Measurements from ENCODE around the gene SNX27.
"Not testable (repeated sequence)": the region's sequence is repeated elsewhere in the genome, so short reads cannot be mapped to it uniquely, and the experiment has no call there.

SNX27 gene

GRCh38 chr1:151606384-151606783, 5.5 kb upstream of the SNX27 start:
- DNase-seq = no peak

GRCh38 chr1:151606857-151607256, 5.0 kb upstream of the SNX27 start:
- no peak for DNase-seq

GRCh38 chr1:151610142-151610541, 1.7 kb upstream of the SNX27 start:
- no peak for DNase-seq

- DNase-seq = no peak
Measured at GRCh38 chr1:151611288-151611790, 511 bp upstream of the SNX27 start.

- DNase-seq = peak; percentile 10
Measured at GRCh38 chr1:151612501-151613281, 841 bp downstream of the SNX27 start.

- no peak for DNase-seq
Measured at GRCh38 chr1:151613282-151613780, 1.5 kb downstream of the SNX27 start.

- DNase-seq = no peak
Measured at GRCh38 chr1:151615711-151616504, 4.1 kb downstream of the SNX27 start.

GRCh38 chr1:151616505-151616849, 4.6 kb downstream of the SNX27 start:
- DNase-seq = no peak

- no peak for DNase-seq
Measured at GRCh38 chr1:151618003-151618402, 6.2 kb downstream of the SNX27 start.

- DNase-seq = no peak
Measured at GRCh38 chr1:151618470-151618869, 6.6 kb downstream of the SNX27 start.

- not testable (repeated sequence) for DNase-seq
Measured at GRCh38 chr1:151618996-151619395, 7.1 kb downstream of the SNX27 start.

- no peak for DNase-seq
Measured at GRCh38 chr1:151619489-151620093, 7.7 kb downstream of the SNX27 start.

GRCh38 chr1:151620286-151620685, 8.4 kb downstream of the SNX27 start:
- no peak for DNase-seq

GRCh38 chr1:151621351-151621750, 9.5 kb downstream of the SNX27 start:
- no peak for DNase-seq

GRCh38 chr1:151624783-151625182, 12.9 kb downstream of the SNX27 start:
- no peak for DNase-seq

- DNase-seq = no peak
Measured at GRCh38 chr1:151626740-151627334, 15.0 kb downstream of the SNX27 start.

GRCh38 chr1:151629278-151629677, 17.4 kb downstream of the SNX27 start:
- no peak for DNase-seq

GRCh38 chr1:151635479-151636072, 23.7 kb downstream of the SNX27 start:
- DNase-seq = no peak

GRCh38 chr1:151638074-151638775, 26.4 kb downstream of the SNX27 start:
- no peak for DNase-seq

- DNase-seq = no peak
Measured at GRCh38 chr1:151638812-151639211, 27.0 kb downstream of the SNX27 start.

GRCh38 chr1:151639466-151639865, 27.6 kb downstream of the SNX27 start:
- no peak for DNase-seq

GRCh38 chr1:151641229-151641628, 29.4 kb downstream of the SNX27 start:
- no peak for DNase-seq
